Calu3 (cell line): Measurements from ENCODE around the gene MAD1L1. TPM values are rescaled to one million over a fixed set of nuclear protein-coding genes. Genes with fewer than 3 reads are reported as not detected.

ENCODE experiments used
- BruUV-seq: library from RNA; stranded (reverse); fragments of 400-500 nt; replicated peaks from 2 replicates; lab custom pipeline; 2021; lab: Mats Ljungman, UMichigan
- CTCF ChIA-PET: fragments of 300-600 bp; sonication (Branson Sonifier 250); formaldehyde crosslinking; loops from one replicate; lab custom pipeline; 2022; ENCODE audit warnings: antibody characterized with exemption; lab: Charles Lee
- DNase-seq: peaks from one replicate; pipeline ENCODE4 v3.0.0; 2022
- H3K27ac Mint-ChIP-seq: one replicate; pipeline ENCODE4 v1.8.0; 2022; ENCODE audit warnings: mixed read lengths; ENCODE audit not compliant: unreplicated experiment
- H3K27me3 Mint-ChIP-seq: one replicate; pipeline ENCODE4 v1.8.0; 2022; ENCODE audit warnings: mixed read lengths; ENCODE audit not compliant: unreplicated experiment
- H3K36me3 Mint-ChIP-seq: one replicate; pipeline ENCODE4 v1.8.0; 2022; ENCODE audit warnings: mild to moderate bottlenecking, moderate library complexity, mixed read lengths; ENCODE audit not compliant: insufficient read depth, unreplicated experiment
- H3K4me1 Mint-ChIP-seq: one replicate; pipeline ENCODE4 v1.8.0; 2022; ENCODE audit warnings: mild to moderate bottlenecking, low read depth, mixed read lengths; ENCODE audit not compliant: unreplicated experiment
- H3K4me3 Mint-ChIP-seq: one replicate; pipeline ENCODE4 v1.8.0; 2022; ENCODE audit warnings: mild to moderate bottlenecking, low read depth, moderate library complexity, mixed read lengths; ENCODE audit not compliant: unreplicated experiment
- H3K9me3 Mint-ChIP-seq: one replicate; pipeline ENCODE4 v1.8.0; 2022; ENCODE audit warnings: low read depth, mixed read lengths; ENCODE audit not compliant: unreplicated experiment
- CTCF ChIP-seq: fragments of 200-600 bp; IDR thresholded peaks from one replicate; pipeline ENCODE4 v1.8.0; 2022; ENCODE audit warnings: antibody characterized with exemption; ENCODE audit not compliant: unreplicated experiment
- intact Hi-C: fragments of 100-400 bp; cut with micrococcal nuclease; formaldehyde crosslinking; loops from one replicate; pipeline ENCODE4 v1.10.0; 2022; ENCODE audit not compliant: unreplicated experiment
- total RNA-seq: library from RNA; stranded (reverse); gene quantifications from 2 replicates; pipeline ENCODE4 v1.2.3, GENCODE V29; 2022

MAD1L1 gene
- total RNA-seq, 1 experiment from 2014 or later: 86.0 TPM

- intact Hi-C loops: no loop called here
- H3K27ac Mint-ChIP-seq: no peak overlapping the region
- CTCF ChIA-PET: no interaction called here
- no peak for TF ChIP-seq CTCF
- peaks cover 5% of the 10 kb centered on the region for H3K36me3 Mint-ChIP-seq
- no peak for DNase-seq
- H3K9me3 Mint-ChIP-seq: no peaks in the 10 kb centered on the region
- no peaks in the 10 kb centered on the region for H3K27me3 Mint-ChIP-seq
- H3K4me1 Mint-ChIP-seq: peaks cover 19% of the 10 kb centered on the region
- H3K4me3 Mint-ChIP-seq: no peak overlapping the region
- BruUV-seq: no TSS peak
These were observed 73.6 kb downstream of the MAD1L1 start for GRCh38 chr7:2159176-2159520.

GRCh38 chr7:2158331-2159175, 74.2 kb downstream of the MAD1L1 start:
- CTCF ChIA-PET: no interaction called here
- DNase-seq: no peak
- H3K4me3 Mint-ChIP-seq: no peak overlapping the region
- H3K36me3 Mint-ChIP-seq: peaks cover 5% of the 10 kb centered on the region
- no peak overlapping the region for H3K27ac Mint-ChIP-seq
- BruUV-seq: no TSS peak
- H3K9me3 Mint-ChIP-seq: no peaks in the 10 kb centered on the region
- peaks cover 14% of the 10 kb centered on the region for H3K4me1 Mint-ChIP-seq
- no peaks in the 10 kb centered on the region for H3K27me3 Mint-ChIP-seq
- intact Hi-C loops: no loop called here
- no peak for TF ChIP-seq CTCF

GRCh38 chr7:2157473-2158279, 75.1 kb downstream of the MAD1L1 start:
- Mint-ChIP-seq H3K9me3 (no peaks in the 10 kb centered on the region), H3K27me3 (no peaks in the 10 kb centered on the region), H3K36me3 (peaks cover 5% of the 10 kb centered on the region), H3K27ac (no peak overlapping the region), H3K4me1 (peaks cover 5% of the 10 kb centered on the region), H3K4me3 (no peak overlapping the region)
- CTCF ChIA-PET: no interaction called here
- no peak for DNase-seq
- BruUV-seq: no TSS peak
- intact Hi-C loops: no loop called here
- TF ChIP-seq CTCF: no peak

GRCh38 chr7:2156756-2157472, 75.8 kb downstream of the MAD1L1 start:
- Mint-ChIP-seq H3K27me3 (no peaks in the 10 kb centered on the region), H3K27ac (no peak overlapping the region), H3K9me3 (no peaks in the 10 kb centered on the region), H3K4me1 (no peaks in the 10 kb centered on the region), H3K36me3 (peaks cover 5% of the 10 kb centered on the region), H3K4me3 (no peak overlapping the region)
- no TSS peak for BruUV-seq
- no peak for TF ChIP-seq CTCF
- DNase-seq: no peak
- CTCF ChIA-PET: no interaction called here
- intact Hi-C loops: no loop called here
